IgD-negative memory B cell (primary cell): ENCODE data around the gene ENPP6. TPM values are rescaled to one million over a fixed set of nuclear protein-coding genes. Genes with fewer than 3 reads are reported as not detected.
"Not testable (repeated sequence)": the region's sequence is repeated elsewhere in the genome, so short reads cannot be mapped to it uniquely, and the experiment has no call there.

ENCODE experiments used
- H3K27ac Mint-ChIP-seq, 3 donors: one replicate each; pipeline ENCODE4 v1.8.0; 2020 to 2022; ENCODE audit warnings: mild to moderate bottlenecking in 3 of 3, mixed read lengths in 3 of 3, moderate library complexity in 1 of 3
- H3K27me3 Mint-ChIP-seq: one replicate; pipeline ENCODE4 v1.8.0; 2021; ENCODE audit warnings: mixed read lengths
- H3K36me3 Mint-ChIP-seq: one replicate; pipeline ENCODE4 v1.8.0; 2020; ENCODE audit warnings: mild to moderate bottlenecking, mixed read lengths
- H3K4me1 Mint-ChIP-seq, 3 donors: one replicate each; pipeline ENCODE4 v1.8.0; 2020 to 2022; ENCODE audit warnings: mixed read lengths in 3 of 3, mild to moderate bottlenecking in 1 of 3
- H3K4me3 Mint-ChIP-seq, 4 donors: one replicate each; pipeline ENCODE4 v1.8.0; 2020 to 2022; ENCODE audit warnings: mild to moderate bottlenecking in 4 of 4, mixed read lengths in 4 of 4, moderate library complexity in 3 of 4
- H3K9me3 Mint-ChIP-seq, 3 donors: one replicate each; pipeline ENCODE4 v1.8.0; 2020 to 2021; ENCODE audit warnings: mixed read lengths in 3 of 3, mild to moderate bottlenecking in 1 of 3
- polyA plus RNA-seq: library from polyadenylated mRNA; unstranded; fragments of 300-500 nt; fragmentation: Illumina TruSeq; gene quantifications from one replicate; pipeline ENCODE4 v1.2.3, GENCODE V29; 2021

The ENPP6 gene
- polyA plus RNA-seq, 1 donor from 2014 or later: not detected

DNA sequence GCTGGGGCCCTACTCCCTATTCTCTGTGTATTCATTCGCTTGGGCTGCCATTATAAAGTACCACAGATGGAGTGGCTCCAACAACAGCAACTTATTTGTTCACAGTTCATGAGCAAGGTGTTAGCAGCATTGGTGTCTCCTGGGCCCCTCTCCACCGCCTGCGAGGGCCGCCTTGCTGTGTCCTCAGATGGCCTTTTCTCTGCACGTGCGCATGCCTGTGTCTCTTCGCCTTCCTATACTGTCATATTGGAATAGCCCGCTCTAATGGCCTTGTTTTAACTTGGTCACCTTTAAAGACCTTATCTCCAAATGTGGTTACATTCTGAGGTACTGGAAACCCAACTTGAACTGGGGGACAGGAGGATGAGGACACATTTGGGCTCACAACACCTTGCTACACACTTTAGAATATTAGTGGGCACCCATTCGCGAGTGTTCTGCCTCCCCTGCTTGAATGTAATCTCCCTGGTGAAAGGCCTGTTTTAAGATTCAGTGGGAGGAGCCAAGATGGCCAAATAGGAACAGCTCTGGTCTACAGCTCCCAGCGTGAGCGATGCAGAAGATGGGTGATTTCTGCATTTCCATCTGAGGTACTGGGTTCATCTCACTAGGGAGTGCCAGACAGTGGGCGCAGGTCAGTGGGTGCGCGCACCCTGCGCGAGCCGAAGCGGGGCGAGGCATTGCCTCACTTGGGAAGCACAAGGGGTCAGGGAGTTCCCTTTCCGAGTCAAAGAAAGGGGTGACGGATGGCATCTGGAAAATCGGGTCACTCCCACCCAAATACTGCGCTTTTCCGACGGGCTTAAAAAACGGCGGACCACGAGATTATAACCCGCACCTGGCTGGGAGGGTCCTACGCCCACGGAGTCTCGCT, 9.7 kb downstream of the ENPP6 start:
- not testable (repeated sequence) for H3K9me3 Mint-ChIP-seq, H3K27ac Mint-ChIP-seq, H3K4me1 Mint-ChIP-seq, H3K36me3 Mint-ChIP-seq
- peaks cover 20% of the 10 kb centered on the region for H3K27me3 Mint-ChIP-seq
- H3K4me3 Mint-ChIP-seq: peak overlapping the region in 1 of 4 donors; percentile 60

DNA sequence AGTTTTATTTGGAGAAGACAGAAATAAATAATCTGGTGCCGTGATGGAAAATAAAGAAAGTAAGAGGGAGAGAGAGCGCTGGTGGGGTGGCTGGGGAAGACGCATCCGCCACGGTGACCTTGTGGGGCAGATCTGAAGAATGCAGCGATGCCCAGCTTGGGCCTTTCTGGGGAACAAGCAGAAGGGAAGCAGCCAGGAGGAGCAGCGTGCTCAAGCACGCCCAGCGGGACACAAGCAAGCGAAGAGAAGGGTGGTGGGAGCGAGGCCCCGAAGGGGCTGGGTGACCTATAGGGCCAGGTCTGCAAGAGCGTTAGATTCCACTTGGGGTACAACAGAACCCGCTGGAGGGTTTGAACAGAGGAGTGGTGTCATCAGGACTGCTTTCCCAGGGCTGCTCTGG, 12.4 kb downstream of the ENPP6 start:
- peaks cover 27% of the 10 kb centered on the region for H3K27me3 Mint-ChIP-seq
- H3K27ac Mint-ChIP-seq: no peak overlapping the region

DNA sequence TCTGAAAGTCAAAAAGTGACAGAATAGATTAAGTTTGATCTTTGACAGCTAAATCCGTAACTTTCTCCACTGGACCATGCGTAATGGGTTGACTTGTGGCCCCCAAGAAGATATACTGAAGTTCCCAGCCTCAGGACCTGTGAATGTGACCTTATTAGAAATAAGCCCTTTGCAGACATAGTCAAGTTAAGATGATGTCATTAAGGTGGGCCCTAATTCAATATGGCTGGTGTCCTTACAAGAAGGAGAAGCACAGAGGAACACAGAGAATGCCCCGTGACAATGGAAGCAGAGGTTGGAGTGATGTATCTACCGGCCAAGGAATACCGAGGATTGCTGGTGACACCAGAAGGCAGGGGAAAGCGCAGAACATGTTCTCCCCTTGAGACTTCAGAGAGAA, 14.4 kb downstream of the ENPP6 start:
- no peaks in the 10 kb centered on the region for H3K4me1 Mint-ChIP-seq

More for the DNA sequence above, 12.4 kb downstream of the ENPP6 start:
- Mint-ChIP-seq H3K9me3 (no peaks in the 10 kb centered on the region), H3K4me1 (no peaks in the 10 kb centered on the region), H3K36me3 (peaks cover 2% of the 10 kb centered on the region), H3K4me3 (no peak overlapping the region)

DNA sequence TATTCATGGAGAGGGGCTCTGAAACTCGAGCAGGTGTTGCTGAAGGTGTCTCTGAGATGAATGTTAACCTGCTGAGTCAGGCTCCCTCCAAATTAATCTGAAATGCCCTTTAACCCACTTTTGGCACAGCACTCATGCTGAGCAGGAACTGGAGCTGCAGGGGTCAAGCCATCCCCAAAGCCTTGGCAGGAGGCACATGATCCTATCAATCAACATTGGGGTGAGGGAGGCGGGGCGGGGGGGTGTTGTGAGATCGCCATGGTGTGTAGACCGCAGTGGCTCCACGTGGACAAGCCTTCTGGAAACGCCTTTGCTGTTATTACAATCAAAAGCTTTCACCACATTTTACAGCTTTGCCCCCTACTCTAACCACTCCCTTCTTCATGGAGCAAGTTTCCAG, 16.5 kb downstream of the ENPP6 start:
- peaks cover 2% of the 10 kb centered on the region for H3K36me3 Mint-ChIP-seq
- H3K4me1 Mint-ChIP-seq: peaks cover 0 to 2% (median 0%) of the 10 kb centered on the region in 3 donors
- peaks cover 24% of the 10 kb centered on the region for H3K27me3 Mint-ChIP-seq
- no peaks in the 10 kb centered on the region for H3K9me3 Mint-ChIP-seq
- no peak overlapping the region for H3K27ac Mint-ChIP-seq
- no peak overlapping the region for H3K4me3 Mint-ChIP-seq

More for the DNA sequence above, 14.4 kb downstream of the ENPP6 start:
- Mint-ChIP-seq H3K27ac (no peak overlapping the region), H3K27me3 (peaks cover 27% of the 10 kb centered on the region), H3K9me3 (no peaks in the 10 kb centered on the region), H3K36me3 (peaks cover 2% of the 10 kb centered on the region), H3K4me3 (peak overlapping the region in 1 of 4 donors; percentile 7)

DNA sequence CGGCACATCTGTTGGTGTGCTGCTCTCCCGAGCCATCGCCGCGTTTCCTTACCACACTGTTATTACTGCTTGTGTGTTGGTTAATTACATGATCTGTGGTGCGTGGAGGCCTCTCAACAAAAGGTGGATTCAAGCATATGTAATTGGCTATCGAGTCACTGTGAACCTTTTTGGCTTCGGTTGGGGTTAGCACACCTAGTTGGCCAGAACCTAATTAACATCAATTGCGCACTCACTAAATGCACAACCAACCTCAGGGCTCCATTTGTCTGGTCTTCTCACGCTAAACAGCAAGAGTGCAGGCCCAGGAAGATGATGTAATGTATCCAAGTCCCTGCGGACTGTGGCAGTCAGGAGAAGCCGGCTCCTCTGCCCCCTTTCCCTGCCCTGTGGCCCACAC, 17.4 kb downstream of the ENPP6 start:
- H3K4me1 Mint-ChIP-seq: peaks cover 0 to 2% (median 0%) of the 10 kb centered on the region in 3 donors
- H3K4me3 Mint-ChIP-seq: no peak overlapping the region
- peaks cover 17% of the 10 kb centered on the region for H3K27me3 Mint-ChIP-seq
- H3K36me3 Mint-ChIP-seq: peaks cover 2% of the 10 kb centered on the region
- H3K9me3 Mint-ChIP-seq: no peaks in the 10 kb centered on the region
- no peak overlapping the region for H3K27ac Mint-ChIP-seq

DNA sequence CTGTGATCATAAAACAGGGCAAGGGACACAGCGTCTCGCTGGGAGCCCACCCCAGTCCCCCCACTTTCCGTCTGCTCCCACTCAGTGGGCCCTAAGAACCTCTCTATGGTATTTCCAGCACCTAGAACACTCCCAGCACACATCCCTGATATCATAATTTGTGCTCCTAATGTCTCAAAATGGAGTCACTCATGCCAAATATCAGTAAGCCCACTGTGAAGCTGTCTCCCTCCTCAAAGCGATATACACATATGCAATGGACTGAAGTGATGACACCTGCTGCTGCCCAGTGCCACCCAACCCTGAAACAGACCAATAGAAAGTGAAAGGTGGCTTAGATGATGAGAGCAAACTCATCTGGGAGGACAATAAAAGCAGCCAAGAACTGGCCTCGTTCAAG, 17.9 kb downstream of the ENPP6 start:
- Mint-ChIP-seq H3K9me3 (no peaks in the 10 kb centered on the region), H3K4me1 (peaks cover 0 to 2% (median 0%) of the 10 kb centered on the region in 3 donors)

DNA sequence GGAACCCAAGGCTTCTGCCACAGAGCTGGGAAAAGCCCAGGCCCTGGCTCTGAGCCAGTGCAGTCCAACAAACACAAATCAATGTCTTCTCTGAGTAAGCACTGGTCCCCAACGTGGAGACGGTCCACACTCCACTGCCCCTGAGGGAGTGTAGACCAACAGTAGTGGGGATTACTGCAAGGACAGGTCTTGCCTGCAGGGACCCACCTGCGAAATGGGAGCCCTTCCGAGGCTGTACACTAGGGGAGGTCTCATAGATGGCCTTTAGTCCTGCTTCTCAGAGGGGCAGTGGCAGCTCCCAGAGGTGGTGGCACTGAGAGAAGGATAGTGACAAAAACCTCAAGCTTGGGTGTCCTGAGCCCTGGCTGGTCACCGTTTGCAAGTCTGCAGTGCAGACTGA, 19.5 kb downstream of the ENPP6 start:
- H3K36me3 Mint-ChIP-seq: no peaks in the 10 kb centered on the region
- H3K27me3 Mint-ChIP-seq: peaks cover 12% of the 10 kb centered on the region
- no peak overlapping the region for H3K27ac Mint-ChIP-seq
- no peak overlapping the region for H3K4me3 Mint-ChIP-seq
- H3K4me1 Mint-ChIP-seq: peaks cover 0 to 2% (median 0%) of the 10 kb centered on the region in 3 donors
- H3K9me3 Mint-ChIP-seq: no peaks in the 10 kb centered on the region

More for the DNA sequence above, 17.9 kb downstream of the ENPP6 start:
- H3K36me3 Mint-ChIP-seq: peaks cover 2% of the 10 kb centered on the region
- no peak overlapping the region for H3K27ac Mint-ChIP-seq
- H3K27me3 Mint-ChIP-seq: peaks cover 15% of the 10 kb centered on the region
- H3K4me3 Mint-ChIP-seq: no peak overlapping the region

DNA sequence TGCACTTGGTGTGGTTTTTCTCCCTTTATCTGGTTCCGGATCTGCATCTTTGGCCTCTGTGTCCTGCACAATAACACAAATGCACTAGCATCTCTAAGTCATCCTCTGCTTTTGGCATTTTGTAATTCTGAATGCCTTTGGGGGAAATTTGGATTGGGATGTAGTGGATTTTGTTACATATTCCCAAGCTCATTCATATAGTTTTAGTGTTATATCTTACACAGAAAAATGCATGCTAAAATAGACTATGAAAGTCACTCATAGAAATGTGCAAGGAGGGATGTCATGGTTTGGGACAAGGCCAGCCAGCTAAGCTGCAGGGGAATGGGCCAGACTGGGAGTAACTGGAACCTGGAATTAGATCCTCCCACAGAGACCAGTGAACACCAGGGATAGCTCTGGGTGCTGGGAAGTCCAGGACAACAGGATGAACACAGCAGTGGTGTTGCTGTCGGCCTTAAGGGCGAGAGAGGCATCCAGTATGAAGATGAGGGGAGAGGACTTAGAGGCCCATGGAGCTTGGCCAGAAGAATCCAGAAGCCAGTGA, 20.1 kb downstream of the ENPP6 start:
- H3K27me3 Mint-ChIP-seq: peaks cover 10% of the 10 kb centered on the region
- H3K36me3 Mint-ChIP-seq: no peaks in the 10 kb centered on the region
- peaks cover 0 to 2% (median 0%) of the 10 kb centered on the region in 3 donors for H3K4me1 Mint-ChIP-seq
- no peak overlapping the region for H3K4me3 Mint-ChIP-seq
- peaks cover 0 to 2% (median 0%) of the 10 kb centered on the region in 3 donors for H3K9me3 Mint-ChIP-seq
- no peak overlapping the region for H3K27ac Mint-ChIP-seq

DNA sequence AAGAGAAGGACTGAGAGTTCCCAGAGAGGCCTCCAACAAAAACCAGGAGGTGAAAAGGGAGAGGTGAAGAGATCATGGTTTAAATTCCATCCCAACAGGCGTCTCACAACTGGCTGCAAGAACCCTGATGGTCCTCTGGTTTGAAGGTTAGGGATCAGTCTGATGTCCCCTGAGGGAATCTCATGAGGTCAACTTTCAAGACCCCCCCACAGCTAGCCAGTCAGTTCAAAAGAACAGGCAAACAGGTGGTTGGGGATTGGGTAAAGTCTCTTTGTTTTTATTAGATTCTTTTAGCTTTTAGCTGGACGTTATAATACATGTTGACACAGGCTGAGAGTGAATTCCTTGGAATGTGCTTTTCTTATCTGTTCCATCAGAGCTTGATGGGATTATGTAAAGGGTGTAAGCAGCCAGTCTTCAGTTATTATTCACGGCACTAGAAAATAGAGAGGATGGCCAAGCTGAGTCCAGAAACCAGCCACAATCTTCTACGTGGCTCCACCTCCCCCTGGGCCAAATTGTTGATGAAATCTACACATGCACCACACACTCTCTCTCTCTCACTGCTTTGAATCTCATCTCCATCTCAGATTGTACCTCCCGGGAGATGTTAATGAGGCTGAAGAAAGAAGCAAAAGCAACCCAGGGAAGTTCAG, 20.8 kb downstream of the ENPP6 start:
- peaks cover 10% of the 10 kb centered on the region for H3K27me3 Mint-ChIP-seq

DNA sequence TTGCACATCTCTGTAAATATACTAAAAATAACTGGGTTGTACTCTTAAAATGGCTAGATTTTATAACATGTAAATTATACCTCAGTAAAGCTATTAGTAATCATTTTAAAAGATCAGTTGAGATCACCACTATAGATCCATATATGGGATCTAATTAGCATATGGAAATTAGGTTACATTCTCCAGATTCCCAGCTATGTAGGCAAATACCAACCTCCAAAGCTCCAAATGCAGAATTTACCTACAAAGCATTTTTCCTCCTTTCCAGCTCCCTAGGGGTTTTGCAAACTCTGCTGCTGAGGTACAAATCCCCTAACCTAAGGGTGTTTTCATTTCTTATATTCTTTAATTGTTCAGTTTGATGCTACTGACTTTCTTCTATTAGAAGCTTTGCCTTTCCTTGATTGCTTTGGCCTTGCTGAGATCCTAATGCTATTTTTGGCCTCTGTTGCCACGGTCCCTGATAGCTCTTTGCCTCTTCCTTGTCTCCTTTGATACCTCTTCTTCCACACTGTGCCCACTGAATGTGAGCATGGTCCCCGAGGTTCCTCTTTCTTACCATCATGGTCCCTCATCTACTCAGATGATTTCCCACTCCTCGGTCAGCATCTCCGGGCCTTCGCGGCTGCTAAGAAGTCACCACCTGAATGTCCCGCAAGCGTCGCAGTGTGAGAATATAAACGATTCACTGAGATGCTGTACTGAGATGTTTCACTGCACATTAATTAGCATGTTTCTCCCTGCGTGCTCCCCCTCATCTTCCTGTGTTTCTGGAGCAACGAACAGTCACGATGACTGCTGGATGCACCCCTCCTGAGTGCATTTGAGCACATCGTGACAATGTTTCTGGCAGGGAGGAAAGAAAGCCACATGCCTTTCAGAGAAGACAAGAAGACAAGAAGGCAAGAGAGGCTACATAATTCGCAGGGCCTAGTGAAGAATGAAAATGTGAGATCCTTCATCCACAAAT, 23.8 kb downstream of the ENPP6 start:
- Mint-ChIP-seq H3K36me3 (no peaks in the 10 kb centered on the region), H3K4me3 (no peak overlapping the region)

More for the DNA sequence above, 20.8 kb downstream of the ENPP6 start:
- Mint-ChIP-seq H3K4me3 (no peak overlapping the region), H3K9me3 (peaks cover 0 to 2% (median 0%) of the 10 kb centered on the region in 3 donors), H3K4me1 (peaks cover 0 to 2% (median 0%) of the 10 kb centered on the region in 3 donors), H3K27ac (no peak overlapping the region), H3K36me3 (no peaks in the 10 kb centered on the region)

DNA sequence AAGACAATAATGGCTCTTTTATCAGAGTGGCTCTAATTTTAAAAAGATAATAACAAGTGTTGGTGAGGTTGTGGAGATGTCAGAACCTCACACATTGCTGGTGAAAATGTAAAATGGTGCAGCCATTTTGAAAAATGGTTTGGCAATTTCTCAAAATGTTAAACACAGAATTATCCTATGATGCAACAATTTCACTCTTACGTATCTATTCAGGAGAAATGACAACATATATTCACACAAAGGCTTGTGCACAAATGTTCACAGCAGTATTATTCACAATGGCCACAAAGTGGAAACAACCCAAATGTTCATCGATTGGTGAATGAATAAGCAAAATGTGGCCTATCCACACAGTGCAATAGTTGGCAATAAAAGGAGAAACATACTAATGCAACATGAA, 24.7 kb downstream of the ENPP6 start:
- Mint-ChIP-seq H3K36me3 (no peaks in the 10 kb centered on the region), H3K27ac (no peak overlapping the region), H3K4me3 (no peak overlapping the region), H3K27me3 (peaks cover 3% of the 10 kb centered on the region), H3K4me1 (peaks cover 0 to 2% (median 0%) of the 10 kb centered on the region in 3 donors), H3K9me3 (peaks cover 0 to 2% (median 0%) of the 10 kb centered on the region in 3 donors)

More for the DNA sequence above, 23.8 kb downstream of the ENPP6 start:
- Mint-ChIP-seq H3K4me1 (peaks cover 0 to 2% (median 0%) of the 10 kb centered on the region in 3 donors), H3K27ac (no peak overlapping the region), H3K9me3 (peaks cover 0 to 2% (median 0%) of the 10 kb centered on the region in 3 donors), H3K27me3 (peaks cover 3% of the 10 kb centered on the region)

DNA sequence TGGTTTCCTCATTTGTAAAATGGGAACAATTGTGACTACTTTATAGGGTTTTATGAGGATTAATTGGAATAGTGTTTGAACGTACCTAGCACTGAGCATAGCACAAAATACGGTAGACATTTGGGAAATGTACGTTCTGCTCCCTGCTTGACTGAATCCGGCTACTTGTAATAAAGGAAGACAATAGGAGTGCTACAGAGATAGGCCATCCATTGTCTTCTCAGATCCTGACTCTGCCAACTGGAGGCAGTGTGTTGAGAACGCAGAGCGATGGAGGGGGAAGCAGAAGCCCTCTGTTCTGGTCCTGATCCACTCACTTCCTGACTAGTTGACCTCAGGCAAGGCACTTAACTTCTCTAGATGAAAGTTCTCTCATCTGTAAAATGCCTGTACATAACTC, 26.4 kb downstream of the ENPP6 start:
- Mint-ChIP-seq H3K27me3 (no peaks in the 10 kb centered on the region), H3K4me1 (no peaks in the 10 kb centered on the region), H3K9me3 (peaks cover 0 to 2% (median 0%) of the 10 kb centered on the region in 3 donors), H3K36me3 (no peaks in the 10 kb centered on the region), H3K27ac (no peak overlapping the region), H3K4me3 (no peak overlapping the region)

DNA sequence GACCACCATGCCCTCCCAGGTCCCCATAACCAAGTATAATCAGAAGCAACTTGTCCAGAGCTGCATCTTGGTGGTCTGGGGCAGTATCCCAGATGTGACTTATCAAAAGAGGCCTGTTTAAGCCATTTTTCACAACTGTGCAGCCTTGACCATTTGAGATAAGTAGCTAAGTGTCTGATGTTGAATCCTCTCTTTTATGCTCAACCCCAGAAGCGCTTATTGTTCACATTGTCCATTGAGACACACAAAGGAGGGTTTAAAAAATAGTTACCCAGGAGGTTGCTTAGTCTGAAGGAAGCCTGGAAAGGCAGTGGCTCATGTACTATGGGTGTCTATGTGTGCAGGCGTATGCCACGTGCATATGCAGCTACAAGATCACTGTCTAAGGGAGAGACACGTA, 27.0 kb downstream of the ENPP6 start:
- Mint-ChIP-seq H3K36me3 (no peaks in the 10 kb centered on the region), H3K4me1 (no peaks in the 10 kb centered on the region), H3K4me3 (no peak overlapping the region)

DNA sequence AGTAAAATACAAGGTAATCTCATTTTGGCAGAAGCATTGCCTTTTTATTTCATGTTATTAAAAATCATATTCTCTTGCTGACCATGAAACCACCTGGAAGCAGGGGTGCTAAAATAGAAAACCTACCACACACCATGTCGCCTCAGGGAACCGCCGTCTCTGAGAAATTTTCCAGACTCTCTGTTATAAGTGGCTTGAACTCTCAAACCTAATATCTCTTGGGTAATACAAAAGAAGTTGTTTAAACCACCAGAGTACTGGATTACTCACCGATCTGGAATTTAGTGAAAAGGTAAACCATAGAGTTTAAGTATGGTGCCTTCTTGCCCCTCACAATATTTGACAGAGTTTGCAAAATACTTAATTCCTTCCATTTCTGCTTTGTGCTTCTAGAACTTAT, 27.7 kb downstream of the ENPP6 start:
- Mint-ChIP-seq H3K36me3 (no peaks in the 10 kb centered on the region), H3K27ac (no peak overlapping the region), H3K4me3 (no peak overlapping the region), H3K9me3 (peaks cover 0 to 2% (median 0%) of the 10 kb centered on the region in 3 donors), H3K27me3 (peaks cover 1% of the 10 kb centered on the region), H3K4me1 (no peaks in the 10 kb centered on the region)

More for the DNA sequence above, 27.0 kb downstream of the ENPP6 start:
- Mint-ChIP-seq H3K9me3 (peaks cover 0 to 2% (median 0%) of the 10 kb centered on the region in 3 donors), H3K27ac (no peak overlapping the region), H3K27me3 (peaks cover 1% of the 10 kb centered on the region)
